BLaER1 treated with 17β-estradiol and CSF1 and Interleukin-3, amounts not matched to agents 10 nM and 100 nM (cell line): Measurements from ENCODE around the gene RHOG.

Experiments used
- H3K27ac ChIP-seq, 11 experiments: shearing (Covaris generic); formaldehyde crosslinking; 2 replicates each; pipeline ENCODE4 v1.8.1; 2022
- H3K27me3 ChIP-seq, 11 experiments: shearing (Covaris generic); formaldehyde crosslinking; 2 replicates each; pipeline ENCODE4 v1.8.1; 2022
- H3K36me3 ChIP-seq, 11 experiments: shearing (Covaris generic); formaldehyde crosslinking; 2 replicates each; pipeline ENCODE4 v1.8.1; 2022
- H3K4me1 ChIP-seq, 10 experiments: shearing (Covaris generic); formaldehyde crosslinking; 2 replicates each; pipeline ENCODE4 v1.8.1; 2022
- H3K4me2 ChIP-seq, 11 experiments: shearing (Covaris generic); formaldehyde crosslinking; 2 replicates each; pipeline ENCODE4 v1.8.1; 2022
- H3K4me3 ChIP-seq, 10 experiments: shearing (Covaris generic); formaldehyde crosslinking; 2 replicates each; pipeline ENCODE4 v1.8.1; 2022
- H3K9ac ChIP-seq, 11 experiments: shearing (Covaris generic); formaldehyde crosslinking; 2 replicates each; pipeline ENCODE4 v1.8.1; 2022
- H3K9me3 ChIP-seq, 11 experiments: shearing (Covaris generic); formaldehyde crosslinking; replicated peaks in 1 of 11; 2 replicates each; pipeline ENCODE4 v1.8.1; 2022
- H4K20me1 ChIP-seq, 11 experiments: shearing (Covaris generic); formaldehyde crosslinking; 2 replicates each; pipeline ENCODE4 v1.8.1; 2022
- Cebpa-rat ChIP-seq, 11 experiments: shearing (Covaris generic); IDR thresholded peaks; 2 replicates each; pipeline ENCODE4 v1.8.1; 2022

RHOG gene

GRCh38 chr11:3879216-3879966 lies 38.6 kb upstream of the RHOG start:
- Histone ChIP-seq H3K4me2 (peak overlapping the region; percentile 75 to 91 (median 82)), H3K4me1 (peaks cover 46 to 100% (median 80%) of the 10 kb centered on the region in 10 experiments), H3K27me3 (no peaks in the 10 kb centered on the region), H3K4me3 (no peak overlapping the region), H3K9me3 (peaks cover 0 to 5% (median 0%) of the 10 kb centered on the region in 11 experiments; a peak in 1 of 22 replicates), H3K9ac (peak overlapping the region in 3 of 11 experiments; percentile 4 to 51 (median 46); a peak in 2 of 22 replicates), H3K27ac (peak overlapping the region in 9 of 11 experiments; percentile 46 to 74 (median 67); a peak in 16 of 22 replicates), H4K20me1 (peaks cover 0 to 65% (median 7%) of the 10 kb centered on the region in 11 experiments; a peak in 11 of 22 replicates), H3K36me3 (peaks cover 0 to 5% (median 0%) of the 10 kb centered on the region in 11 experiments; a peak in 2 of 22 replicates)
- no peak for TF ChIP-seq Cebpa-rat (IDR thresholded peaks at IDR 0.05)

GRCh38 chr11:3878258-3878584 lies 37.5 kb upstream of the RHOG start:
- no peak overlapping the region for H3K27ac ChIP-seq
- H3K36me3 ChIP-seq: peaks cover 0 to 8% (median 0%) of the 10 kb centered on the region in 11 experiments; a peak in 2 of 22 replicates
- peaks cover 0 to 76% (median 10%) of the 10 kb centered on the region in 11 experiments; a peak in 14 of 22 replicates for H4K20me1 ChIP-seq
- H3K4me2 ChIP-seq: peak overlapping the region in 9 of 11 experiments; percentile 0 to 90 (median 76); a peak in 13 of 22 replicates
- H3K4me3 ChIP-seq: no peak overlapping the region
- H3K9me3 ChIP-seq: 0 out of 22 replicates have a peak, but pooled peaks cover 0 to 5% (median 0%) of the 10 kb centered on the region in 11 experiments
- H3K4me1 ChIP-seq: peaks cover 55 to 99% (median 82%) of the 10 kb centered on the region in 10 experiments
- TF ChIP-seq Cebpa-rat (IDR thresholded peaks at IDR 0.05): no peak
- no peaks in the 10 kb centered on the region for H3K27me3 ChIP-seq
- H3K9ac ChIP-seq: no peak overlapping the region

- H3K9me3 ChIP-seq: 0 out of 22 replicates have a peak, but pooled peaks cover 0 to 5% (median 0%) of the 10 kb centered on the region in 11 experiments
- H3K27me3 ChIP-seq: no peaks in the 10 kb centered on the region
- peak overlapping the region in 2 of 11 experiments; percentile 21 to 23; a peak in 1 of 22 replicates for H3K27ac ChIP-seq
- peak overlapping the region in 9 of 11 experiments; percentile 0 to 90 (median 76); a peak in 8 of 22 replicates for H3K4me2 ChIP-seq
- H4K20me1 ChIP-seq: peaks cover 0 to 76% (median 10%) of the 10 kb centered on the region in 11 experiments; a peak in 14 of 22 replicates
- H3K9ac ChIP-seq: no peak overlapping the region
- H3K4me3 ChIP-seq: no peak overlapping the region
- no peak for TF ChIP-seq Cebpa-rat (IDR thresholded peaks at IDR 0.05)
- H3K4me1 ChIP-seq: peaks cover 61 to 99% (median 81%) of the 10 kb centered on the region in 10 experiments
- H3K36me3 ChIP-seq: peaks cover 0 to 8% (median 0%) of the 10 kb centered on the region in 11 experiments; a peak in 3 of 22 replicates
Measured at GRCh38 chr11:3877364-3878257, 36.9 kb upstream of the RHOG start.

- H3K27ac ChIP-seq: no peak overlapping the region
- TF ChIP-seq Cebpa-rat (IDR thresholded peaks at IDR 0.05): no peak
- H3K36me3 ChIP-seq: peaks cover 0 to 13% (median 0%) of the 10 kb centered on the region in 11 experiments; a peak in 8 of 22 replicates
- H3K27me3 ChIP-seq: no peaks in the 10 kb centered on the region
- no peaks in the 10 kb centered on the region for H3K9me3 ChIP-seq
- no peak overlapping the region for H3K9ac ChIP-seq
- H3K4me3 ChIP-seq: no peak overlapping the region
- peaks cover 65 to 96% (median 78%) of the 10 kb centered on the region in 10 experiments for H3K4me1 ChIP-seq
- H3K4me2 ChIP-seq: peak overlapping the region in 5 of 11 experiments; percentile 0 to 84 (median 76); a peak in 5 of 22 replicates
- H4K20me1 ChIP-seq: peaks cover 0 to 76% (median 10%) of the 10 kb centered on the region in 11 experiments; a peak in 14 of 22 replicates
Measured at GRCh38 chr11:3876613-3877012, 35.9 kb upstream of the RHOG start.

GRCh38 chr11:3873712-3874349 lies 33.1 kb upstream of the RHOG start:
- Histone ChIP-seq H4K20me1 (peaks cover 0 to 72% (median 10%) of the 10 kb centered on the region in 11 experiments; a peak in 14 of 22 replicates), H3K9me3 (no peaks in the 10 kb centered on the region), H3K27me3 (no peaks in the 10 kb centered on the region), H3K27ac (peak overlapping the region in 1 of 11 experiments; percentile 31; a peak in 2 of 22 replicates), H3K9ac (peak overlapping the region in 4 of 11 experiments; percentile 3 to 48 (median 32); a peak in 6 of 22 replicates), H3K4me1 (peaks cover 46 to 82% (median 64%) of the 10 kb centered on the region in 10 experiments), H3K4me3 (no peak overlapping the region), H3K4me2 (peak overlapping the region in 10 of 11 experiments; percentile 9 to 83 (median 70); a peak in 17 of 22 replicates), H3K36me3 (peaks cover 0 to 13% (median 0%) of the 10 kb centered on the region in 11 experiments; a peak in 8 of 22 replicates)
- TF ChIP-seq Cebpa-rat (IDR thresholded peaks at IDR 0.05): no peak

GRCh38 chr11:3867209-3868091 lies 26.7 kb upstream of the RHOG start:
- Histone ChIP-seq H3K36me3 (peaks cover 0 to 14% (median 0%) of the 10 kb centered on the region in 11 experiments; a peak in 6 of 22 replicates), H3K27me3 (no peaks in the 10 kb centered on the region), H3K4me1 (peaks cover 57 to 77% (median 72%) of the 10 kb centered on the region in 10 experiments), H4K20me1 (peaks cover 0 to 65% (median 8%) of the 10 kb centered on the region in 11 experiments; a peak in 13 of 22 replicates), H3K27ac (peak overlapping the region in 5 of 11 experiments; percentile 11 to 50 (median 19); a peak in 8 of 22 replicates), H3K4me3 (no peak overlapping the region), H3K9ac (peak overlapping the region in 6 of 11 experiments; percentile 1 to 29 (median 14); a peak in 4 of 22 replicates), H3K9me3 (no peaks in the 10 kb centered on the region), H3K4me2 (peak overlapping the region; percentile 78 to 90 (median 84))
- TF ChIP-seq Cebpa-rat (IDR thresholded peaks at IDR 0.05): no peak

- no peaks in the 10 kb centered on the region for H3K27me3 ChIP-seq
- H4K20me1 ChIP-seq: peaks cover 0 to 69% (median 15%) of the 10 kb centered on the region in 11 experiments; a peak in 13 of 22 replicates
- no peak overlapping the region for H3K9ac ChIP-seq
- H3K4me1 ChIP-seq: peaks cover 60 to 79% (median 73%) of the 10 kb centered on the region in 10 experiments
- H3K4me3 ChIP-seq: no peak overlapping the region
- H3K9me3 ChIP-seq: no peaks in the 10 kb centered on the region
- peaks cover 0 to 9% (median 0%) of the 10 kb centered on the region in 11 experiments; a peak in 6 of 22 replicates for H3K36me3 ChIP-seq
- H3K4me2 ChIP-seq: peak overlapping the region; percentile 78 to 90 (median 84)
- no peak for TF ChIP-seq Cebpa-rat (IDR thresholded peaks at IDR 0.05)
- H3K27ac ChIP-seq: peak overlapping the region in 7 of 11 experiments; percentile 19 to 69 (median 63); a peak in 6 of 22 replicates
Measured at GRCh38 chr11:3866836-3867208, 26.1 kb upstream of the RHOG start.
